Esophagus squamous epithelium (tissue), 4 donors: ENCODE data around the gene NOS2.
"Not testable (repeated sequence)": the region's sequence is repeated elsewhere in the genome, so short reads cannot be mapped to it uniquely, and the experiment has no call there.

Experiments
- CTCF ChIP-seq, 6 experiments: fragments of 450-650 bp in 4 of 6; fragments of 200-600 bp in 2 of 6; sonication (generic) in 2 of 6; IDR thresholded peaks; one replicate each; pipeline ENCODE4 v1.5.1; 2016 to 2019; ENCODE audit warnings: antibody characterized with exemption in 6 of 6, mild to moderate bottlenecking in 4 of 6, moderate library complexity in 4 of 6
- POLR2A ChIP-seq, 4 donors: fragments of 450-650 bp; IDR thresholded peaks; one replicate each; pipeline ENCODE4 v1.6.1; 2017; ENCODE audit warnings: antibody characterized with exemption in 4 of 4, mild to moderate bottlenecking in 4 of 4, moderate library complexity in 3 of 4

DNA sequence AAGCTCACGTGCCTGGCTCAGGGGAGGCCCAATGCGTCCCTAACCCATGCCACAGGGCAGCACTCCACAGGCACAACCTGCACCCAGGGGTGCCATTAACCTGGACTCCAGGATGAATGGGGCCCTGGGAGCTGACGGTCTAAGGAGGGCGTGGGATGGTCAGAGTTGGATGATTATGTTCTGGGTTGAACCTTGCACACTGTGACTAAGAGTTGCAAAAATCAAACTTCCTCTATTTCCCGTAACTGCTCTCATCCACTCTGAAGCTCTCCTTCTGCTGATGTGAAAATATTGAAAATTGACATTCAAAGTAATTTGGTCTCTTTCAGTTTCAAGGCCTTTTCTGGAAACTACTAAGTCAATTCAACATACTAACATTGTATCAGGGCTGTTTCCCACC lies 54.0 kb downstream of the NOS2 start:
- TF ChIP-seq CTCF, POLR2A (IDR thresholded peaks at IDR 0.05): not testable (repeated sequence)
